DND-41 (cell line): Measurements from ENCODE around the gene OGDH.

ENCODE experiments used
- ATAC-seq: fragments of 200-7000 bp; cut with Tn5 transposase; 3 replicates; pipeline ENCODE4 v1.9.1; 2021; ENCODE audit warnings: low read depth; ENCODE audit not compliant: insufficient read depth
- DNase-seq: peaks from one replicate; pipeline ENCODE4 v3.0.0-alpha.2; 2020
- H2AFZ ChIP-seq: 2 replicates; pipeline ENCODE4 v1.6.0; 2012; ENCODE audit warnings: low read depth, low read length
- H3K27ac ChIP-seq: 2 replicates; pipeline ENCODE4 v1.5.1; 2012; ENCODE audit warnings: low read length, inconsistent platforms
- H3K27me3 ChIP-seq: fragments of 200-600 bp; sonication (generic); 2 replicates; pipeline ENCODE4 v1.6.0; 2012; ENCODE audit warnings: low read length, mild to moderate bottlenecking, inconsistent platforms; ENCODE audit not compliant: insufficient read depth, poor library complexity
- H3K36me3 ChIP-seq: 2 replicates; pipeline ENCODE4 v1.5.1; 2012; ENCODE audit warnings: low read length, inconsistent platforms; ENCODE audit not compliant: insufficient read depth
- H3K4me1 ChIP-seq: 2 replicates; pipeline ENCODE4 v1.5.1; 2012; ENCODE audit warnings: mild to moderate bottlenecking, low read length; ENCODE audit not compliant: insufficient read depth
- H3K4me2 ChIP-seq: 2 replicates; pipeline ENCODE4 v1.6.0; 2012; ENCODE audit warnings: mild to moderate bottlenecking, moderate library complexity, low read length, inconsistent platforms; ENCODE audit not compliant: insufficient read depth
- H3K4me3 ChIP-seq, 2 experiments: fragments of 200-600 bp in 1 of 2; shearing (Covaris generic) in 1 of 2; 2 replicates each; pipeline ENCODE4 v1.5.1; 2012 to 2016; ENCODE audit warnings: inconsistent platforms in 2 of 2, low read length in 2 of 2, mild to moderate bottlenecking in 2 of 2, low read depth in 1 of 2, moderate library complexity in 1 of 2
- H3K79me2 ChIP-seq: 2 replicates; pipeline ENCODE4 v1.6.0; 2012; ENCODE audit warnings: low read length, inconsistent platforms; ENCODE audit not compliant: insufficient read depth
- H3K9ac ChIP-seq: 2 replicates; pipeline ENCODE4 v1.6.0; 2012; ENCODE audit warnings: low read depth, mild to moderate bottlenecking, inconsistent platforms, low read length, moderate library complexity
- H3K9me3 ChIP-seq: 2 replicates; pipeline ENCODE4 v1.5.1; 2012; ENCODE audit warnings: low read length, moderate library complexity, mild to moderate bottlenecking, inconsistent platforms; ENCODE audit not compliant: insufficient read depth, severe bottlenecking
- H4K20me1 ChIP-seq: 2 replicates; pipeline ENCODE4 v1.6.0; 2012; ENCODE audit warnings: low read length; ENCODE audit not compliant: insufficient read depth
- CTCF ChIP-seq: IDR thresholded peaks from 2 replicates; pipeline ENCODE4 v1.5.1; 2012; ENCODE audit warnings: borderline replicate concordance, low read length, moderate library complexity, mild to moderate bottlenecking; ENCODE audit not compliant: poor library complexity, severe bottlenecking; ENCODE audit errors: extremely low read depth
- EZH2 ChIP-seq: IDR thresholded peaks from 3 replicates; pipeline ENCODE4 v1.6.1; 2012; ENCODE audit warnings: borderline replicate concordance, low read depth, mild to moderate bottlenecking, moderate library complexity, low read length, inconsistent platforms; ENCODE audit not compliant: severe bottlenecking

The OGDH gene

GRCh38 chr7:44757311-44757710 lies 150.9 kb downstream of the OGDH start:
- no peak overlapping the region for H3K27ac ChIP-seq
- no peak for ATAC-seq
- no peak overlapping the region for H3K4me3 ChIP-seq
- H3K4me1 ChIP-seq, result no peaks in the 10 kb centered on the region
- H3K9ac ChIP-seq, result no peak overlapping the region
- TF ChIP-seq EZH2 (no peak), CTCF (no peak)
- peaks cover 17% of the 10 kb centered on the region for H4K20me1 ChIP-seq
- H3K4me2 ChIP-seq, result no peak overlapping the region
- H3K9me3 ChIP-seq, result no peaks in the 10 kb centered on the region
- no peak overlapping the region for H2AFZ ChIP-seq
- no peak for DNase-seq
- H3K36me3 ChIP-seq, result peaks cover 53% of the 10 kb centered on the region
- H3K79me2 ChIP-seq, result peaks cover 39% of the 10 kb centered on the region
- H3K27me3 ChIP-seq, result no peaks in the 10 kb centered on the region

- ATAC-seq, result no peak
- no peaks in the 10 kb centered on the region for H3K27me3 ChIP-seq
These were observed 151.3 kb downstream of the OGDH start for GRCh38 chr7:44757739-44758138.

More at GRCh38 chr7:44757739-44758138, 151.3 kb downstream of the OGDH start:
- H3K4me1 ChIP-seq, result no peaks in the 10 kb centered on the region
- no peak overlapping the region for H3K27ac ChIP-seq
- peaks cover 34% of the 10 kb centered on the region for H3K79me2 ChIP-seq
- no peaks in the 10 kb centered on the region for H3K9me3 ChIP-seq
- no peak overlapping the region for H2AFZ ChIP-seq
- peaks cover 17% of the 10 kb centered on the region for H4K20me1 ChIP-seq
- TF ChIP-seq CTCF (no peak), EZH2 (no peak)
- DNase-seq, result no peak
- H3K9ac ChIP-seq, result no peak overlapping the region
- H3K36me3 ChIP-seq, result peaks cover 58% of the 10 kb centered on the region
- H3K4me2 ChIP-seq, result no peak overlapping the region
- H3K4me3 ChIP-seq, result no peak overlapping the region
